Measurements from ENCODE around the gene MRPL24. TPM values are rescaled to one million over a fixed set of nuclear protein-coding genes. Genes with fewer than 3 reads are reported as not detected.

The MRPL24 gene
- total and polyA plus RNA-seq, 10 of the 15 experiments (the other 5 are each of a cell fraction or from before 2014, with no cell fraction given): 87.4 to 269 (median 134) TPM

DNA sequence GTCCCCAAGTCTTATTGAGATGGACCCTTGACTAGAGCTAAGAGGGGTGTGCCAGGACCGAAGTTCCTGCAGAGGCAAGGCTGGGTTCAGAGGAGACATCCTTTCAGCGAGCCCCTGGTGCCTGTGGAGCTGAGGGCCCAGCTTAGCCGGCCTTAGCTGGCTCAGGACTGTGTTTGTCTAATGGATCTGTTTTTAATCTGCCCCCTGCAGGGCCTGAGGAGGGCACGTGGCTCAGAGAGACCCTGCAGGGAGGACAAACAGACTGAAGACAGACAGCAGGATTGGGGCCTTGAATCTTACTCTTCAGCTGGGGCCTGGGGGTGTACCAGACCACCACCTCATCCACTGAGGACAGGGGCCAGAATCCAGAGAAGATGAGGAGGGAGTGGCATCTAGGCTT is 37.1 kb downstream of the MRPL24 start:
- no peak overlapping the region for H3K4me2 ChIP-seq (ENCODE audit: control insufficient read depth, insufficient read depth)
- H4K20me1 ChIP-seq (ENCODE audit: control insufficient read depth, insufficient read depth): no peaks in the 10 kb centered on the region; the same call in 1 of the 2 replicates
- TF ChIP-seq SMAD1 (IDR thresholded peaks at IDR 0.05; ENCODE audit: low read depth, partially characterized antibody): no peak
- FAIRE-seq: no peak
- peaks cover 6% of the 10 kb centered on the region for H3K4me1 ChIP-seq (ENCODE audit: control insufficient read depth, insufficient read depth, low read length)
- ATAC-seq: no peak
- H3K36me3 ChIP-seq (ENCODE audit: control insufficient read depth in 2 of 2, insufficient read depth in 2 of 2, low read length in 1 of 2): no peaks in the 10 kb centered on the region
- CTCF ChIA-PET: interaction anchor here (1.4 to 9.5 kb wide), 4 partner anchors 9 to 43 kb away, joined by 3 to 157 read pairs (median 8); no protein-coding TSS in a partner anchor
- POLR2A ChIA-PET: interaction anchor here (0.5 to 0.6 kb wide), 2 partner anchors 10 to 122 kb away, joined by 3 to 4 read pairs; no protein-coding TSS in a partner anchor
- H3K4me3 ChIP-seq: no peak overlapping the region
- RAD21 ChIA-PET (ENCODE audit: unreplicated experiment): interaction anchor here (1.4 to 1.7 kb wide), 2 partner anchors 14 to 22 kb away, joined by 3 to 5 read pairs; no protein-coding TSS in a partner anchor
- peaks cover 10 to 15% of the 10 kb centered on the region in 2 experiments for H3K27me3 ChIP-seq (replicated peaks in 1 of 2; ENCODE audit: control insufficient read depth in 2 of 2, insufficient read depth in 2 of 2, low read length in 1 of 2)
- in situ Hi-C loops (cut with MboI): no loop called here
- intact Hi-C loops (cut with micrococcal nuclease; ENCODE audit: unreplicated experiment): no loop called here
- WGBS (ENCODE audit: insufficient coverage, insufficient replicate concordance, low lambda C conversion rate, missing lambda C conversion rate): 23% methylated on average over 4 of the region's 4 CpGs
- no peak overlapping the region for H3K9ac ChIP-seq (ENCODE audit: control insufficient read depth, insufficient read depth, low read length)
- no peaks in the 10 kb centered on the region for H3K79me2 ChIP-seq (ENCODE audit: control insufficient read depth, insufficient read depth, low read length)
- no peak for DNase-seq (ENCODE audit: low read depth, low spot score)
- H3K27ac ChIP-seq (ENCODE audit: control insufficient read depth, insufficient read depth): no peak overlapping the region
- SMC1A ChIA-PET (ENCODE audit: uncharacterized antibody, unreplicated experiment): interaction anchor here (1.0 to 1.1 kb wide), 3 partner anchors 14 to 18 kb away, joined by 3 to 6 read pairs (median 3); no protein-coding TSS in a partner anchor
- BruUV-seq (replicated peaks): no TSS peak
- H3K9me3 ChIP-seq (replicated peaks; ENCODE audit: control insufficient read depth, insufficient read depth, low read length): no peaks in the 10 kb centered on the region
- H2AFZ ChIP-seq (ENCODE audit: control insufficient read depth, low read depth, low read length): no peak overlapping the region

- BruUV-seq (replicated peaks): no TSS peak
- SMC1A ChIA-PET (ENCODE audit: uncharacterized antibody, unreplicated experiment): interaction anchor here (1.0 to 1.1 kb wide), 4 partner anchors 14 to 24 kb away, joined by 3 to 6 read pairs (median 4); no protein-coding TSS in a partner anchor
- 57% methylated on average over 4 of the region's 4 CpGs for WGBS (ENCODE audit: insufficient coverage, insufficient replicate concordance, low lambda C conversion rate, missing lambda C conversion rate)
- Histone ChIP-seq H3K9me3 (replicated peaks; ENCODE audit: control insufficient read depth, insufficient read depth, low read length) (no peaks in the 10 kb centered on the region), H4K20me1 (ENCODE audit: control insufficient read depth, insufficient read depth) (no peaks in the 10 kb centered on the region; the same call in 1 of the 2 replicates), H3K79me2 (ENCODE audit: control insufficient read depth, insufficient read depth, low read length) (no peaks in the 10 kb centered on the region), H3K4me2 (ENCODE audit: control insufficient read depth, insufficient read depth) (no peak overlapping the region), H3K4me1 (ENCODE audit: control insufficient read depth, insufficient read depth, low read length) (peaks cover 6% of the 10 kb centered on the region), H3K4me3 (no peak overlapping the region), H3K27me3 (replicated peaks in 1 of 2; ENCODE audit: control insufficient read depth in 2 of 2, insufficient read depth in 2 of 2, low read length in 1 of 2) (peaks cover 10 to 15% of the 10 kb centered on the region in 2 experiments), H3K9ac (ENCODE audit: control insufficient read depth, insufficient read depth, low read length) (no peak overlapping the region), H3K27ac (ENCODE audit: control insufficient read depth, insufficient read depth) (no peak overlapping the region), H3K36me3 (ENCODE audit: control insufficient read depth in 2 of 2, insufficient read depth in 2 of 2, low read length in 1 of 2) (no peaks in the 10 kb centered on the region), H2AFZ (ENCODE audit: control insufficient read depth, low read depth, low read length) (no peak overlapping the region)
- intact Hi-C loops (cut with micrococcal nuclease; ENCODE audit: unreplicated experiment): no loop called here
- POLR2A ChIA-PET: interaction anchor here (0.7 kb wide), 1 partner anchor 99 kb away, joined by 3 read pairs; no protein-coding TSS in a partner anchor
- RAD21 ChIA-PET (ENCODE audit: unreplicated experiment): interaction anchor here (1.0 to 1.7 kb wide), 4 partner anchors 13 to 76 kb away, joined by 3 to 5 read pairs (median 4); no protein-coding TSS in a partner anchor
- FAIRE-seq (no peak), ATAC-seq (no peak), DNase-seq (ENCODE audit: low read depth, low spot score) (no peak)
- in situ Hi-C loops (cut with MboI): no loop called here
- TF ChIP-seq SPI1 (IDR thresholded peaks at IDR 0.05; ENCODE audit: borderline replicate concordance, insufficient read depth, low read depth, low read length): no peak
- TF ChIP-seq CHD4 (IDR thresholded peaks at IDR 0.05): no peak
- CTCF ChIA-PET: interaction anchor here (1.4 to 9.5 kb wide), 4 partner anchors 9 to 43 kb away, joined by 3 to 157 read pairs (median 8); no protein-coding TSS in a partner anchor
Observed at GRCh38 chr1:156703336-156703735, 37.6 kb downstream of the MRPL24 start.
